Stimulated activated CD4-positive, alpha-beta T cell treated with anti-CD3 and anti-CD28 coated beads, Interleukin-12 subunit alpha, Interleukin-12 subunit beta, amount 100 ng/mL, for 24 hours (primary cell): Measurements from ENCODE around the gene ZCRB1.
"Not testable (repeated sequence)": the region's sequence is repeated elsewhere in the genome, so short reads cannot be mapped to it uniquely, and the experiment has no call there.

ENCODE experiments used
- DNase-seq, 2 experiments: peaks; one replicate each; pipeline ENCODE4 v3.0.0-alpha.2; 2020; ENCODE audit warnings: low read depth in 2 of 2

ZCRB1 gene

DNA sequence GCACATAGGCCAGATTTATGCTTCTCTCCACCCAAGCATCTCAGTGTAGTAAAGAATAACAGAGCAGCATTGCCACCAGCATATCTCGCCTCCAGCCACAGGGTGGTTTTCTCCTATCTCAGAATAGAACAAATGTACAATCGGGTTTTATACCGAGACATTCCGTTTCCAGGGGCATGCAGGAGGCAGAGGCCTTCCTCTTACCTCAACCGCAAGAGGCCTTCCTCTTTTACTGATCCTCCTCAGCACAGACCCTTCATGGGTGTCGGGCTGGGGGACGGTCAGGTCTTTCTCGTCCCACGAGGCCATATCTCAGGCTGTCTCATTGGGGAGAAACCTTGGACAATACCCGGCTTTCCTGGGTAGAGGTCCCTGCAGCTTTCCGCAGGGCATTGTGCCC is 4.2 kb upstream of the ZCRB1 start:
- not testable (repeated sequence) for DNase-seq

DNA sequence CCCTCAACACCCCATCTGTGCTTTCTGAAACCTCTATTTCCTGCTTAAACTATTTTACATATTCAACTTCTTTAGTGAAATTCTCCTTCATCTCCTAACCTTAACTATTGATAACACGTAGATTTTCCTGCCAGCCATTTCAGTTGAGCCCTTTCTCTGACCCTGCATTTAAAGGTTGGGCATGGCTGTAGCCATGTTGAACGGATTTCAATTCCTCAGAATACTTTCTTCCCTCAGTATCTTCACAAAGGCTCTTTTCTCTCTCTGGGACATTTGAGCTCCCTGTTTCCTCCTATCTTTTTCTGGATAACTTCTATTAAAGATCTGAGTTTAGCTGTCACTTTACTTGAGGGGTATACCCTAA is 1.3 kb upstream of the ZCRB1 start:
- DNase-seq = no peak

DNA sequence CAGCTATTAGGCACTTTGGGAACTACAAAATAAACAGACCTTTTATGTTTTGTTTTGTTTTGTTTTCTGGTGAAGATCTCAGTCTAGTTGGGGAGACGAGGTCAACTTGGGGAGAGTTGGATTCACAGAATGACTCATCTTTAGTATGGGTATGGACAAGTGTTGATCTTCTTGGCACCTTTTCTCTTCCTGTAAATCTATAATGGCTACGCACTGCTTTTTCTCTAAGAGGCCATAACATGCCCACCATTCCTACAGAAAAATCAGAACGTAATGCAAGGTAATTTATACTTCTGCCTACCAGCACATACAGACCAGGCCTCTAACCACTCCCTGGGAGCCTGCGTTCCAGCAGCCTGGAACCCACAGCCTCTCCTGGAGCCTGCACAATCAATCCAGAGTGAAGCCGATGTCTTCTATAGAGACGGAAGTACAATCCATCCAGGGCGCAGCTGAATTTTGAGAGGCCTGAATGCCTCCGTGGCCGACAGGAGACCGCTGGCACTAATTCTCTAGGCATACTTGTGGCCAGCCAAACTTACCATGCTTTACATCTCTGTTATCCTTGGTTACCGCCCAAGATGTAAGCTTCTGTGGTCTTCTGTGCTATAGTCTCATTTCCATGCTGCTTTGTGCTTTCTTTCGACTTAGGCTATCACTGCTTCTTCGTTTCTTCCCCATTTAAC is 790 bp upstream of the ZCRB1 start:
- DNase-seq = no peak

DNA sequence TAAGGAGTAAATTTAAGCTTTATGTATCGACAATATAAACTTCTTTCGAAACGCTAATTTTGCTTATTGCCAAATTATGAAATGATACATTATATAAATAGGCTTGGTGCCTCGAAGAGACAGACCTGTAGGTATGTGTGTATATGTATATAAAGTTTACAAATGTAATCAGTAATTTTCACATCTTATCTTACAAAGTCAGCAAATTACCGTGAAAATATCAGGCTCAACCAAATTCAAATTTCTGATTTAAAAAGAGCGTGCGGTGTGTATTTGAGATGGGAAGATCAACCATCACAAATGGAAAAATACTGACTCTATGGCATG is 605 bp downstream of the ZCRB1 start:
- no peak for DNase-seq

DNA sequence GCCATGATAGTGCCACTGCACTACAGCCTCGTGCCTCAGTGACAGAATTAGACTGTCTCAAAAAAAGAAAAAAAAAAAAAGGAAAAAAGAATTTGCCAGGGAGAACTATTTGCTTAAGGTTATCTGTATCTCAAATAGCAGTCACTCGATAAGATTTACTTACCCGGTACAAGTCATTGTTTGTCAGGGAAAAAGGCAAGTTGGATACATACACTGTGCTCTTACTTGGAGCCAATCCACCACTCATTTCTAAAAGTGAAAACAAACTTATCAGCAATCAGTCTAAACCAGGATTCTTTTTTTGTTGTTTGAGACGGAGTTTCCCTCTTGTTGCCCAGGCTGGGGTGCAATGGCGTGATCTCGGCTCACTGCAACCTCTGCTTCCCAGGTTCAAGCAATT is 2.0 kb downstream of the ZCRB1 start:
- no peak for DNase-seq

DNA sequence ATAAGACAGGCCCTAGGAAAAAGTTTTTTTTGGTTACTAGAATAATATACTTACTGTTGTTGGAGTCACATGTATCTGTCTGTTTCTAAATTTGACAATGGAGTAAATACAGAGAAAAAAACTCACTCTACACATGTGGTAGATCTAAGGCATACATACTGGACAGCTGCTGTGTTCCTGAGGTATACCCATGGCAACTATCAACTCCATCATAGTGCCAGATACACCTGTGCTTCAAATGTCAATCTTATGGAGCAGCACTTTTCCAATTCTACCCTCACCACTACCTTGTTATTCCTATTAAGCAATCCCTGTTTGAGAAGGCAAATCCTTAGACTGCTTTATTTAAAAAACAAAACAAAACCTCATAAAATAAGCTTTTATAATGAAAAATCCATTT is 3.3 kb downstream of the ZCRB1 start:
- no peak for DNase-seq

DNA sequence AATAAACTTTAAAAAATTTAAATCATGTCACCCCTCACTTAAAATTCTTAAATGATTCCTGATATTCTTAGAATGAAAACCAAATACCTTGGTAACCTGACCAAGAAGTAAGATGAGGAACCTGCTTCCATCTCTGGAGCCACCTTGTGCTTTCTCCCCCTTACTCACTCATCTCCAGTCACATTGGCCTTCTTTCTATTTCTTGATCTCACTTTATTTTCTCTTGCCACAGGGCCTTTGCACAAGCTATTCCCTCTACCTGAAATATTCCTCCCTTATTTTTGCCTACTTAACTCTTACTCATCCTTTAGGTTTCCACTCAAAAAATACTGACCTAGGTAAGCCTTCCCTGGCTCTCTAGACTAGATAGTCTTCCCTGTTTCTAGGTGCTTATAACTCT is 5.1 kb downstream of the ZCRB1 start:
- no peak for DNase-seq

DNA sequence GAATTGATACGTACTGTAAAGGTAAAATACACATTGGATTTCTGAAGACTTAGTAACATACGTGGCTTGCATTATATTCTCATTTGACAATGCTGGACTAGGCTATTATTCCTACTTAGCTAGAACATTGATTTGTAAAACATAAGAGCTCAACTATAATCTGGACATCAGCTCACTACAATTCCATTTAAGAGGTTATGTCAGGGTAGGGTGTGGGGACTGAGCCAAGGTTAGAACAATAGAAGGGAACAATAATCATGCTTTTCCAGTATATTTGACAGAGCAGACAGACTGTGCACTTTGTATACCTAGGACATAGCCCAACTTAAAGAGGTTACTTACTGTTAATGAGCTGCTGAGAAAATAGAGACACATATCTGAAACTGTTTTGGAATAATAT is 10.8 kb downstream of the ZCRB1 start:
- no peak for DNase-seq

DNA sequence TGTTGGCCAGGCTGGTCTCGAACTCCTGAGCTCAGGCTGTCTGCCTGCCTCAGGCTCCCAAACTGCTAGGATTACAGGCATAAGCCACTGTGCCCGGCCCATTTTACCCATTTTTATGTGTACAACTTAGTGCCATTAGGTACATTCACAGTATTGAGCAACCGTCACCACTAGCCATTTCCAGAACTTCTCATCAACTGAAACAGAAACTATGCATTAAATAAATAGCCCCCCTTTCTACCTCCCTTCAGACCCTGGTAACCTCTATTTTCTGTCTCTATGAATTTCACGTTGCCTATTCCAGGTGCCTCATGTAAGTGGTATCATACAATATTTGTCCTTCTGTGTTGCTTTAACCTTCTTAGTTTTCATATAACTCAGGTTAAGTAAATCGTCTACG is 15.9 kb downstream of the ZCRB1 start:
- DNase-seq = no peak

DNA sequence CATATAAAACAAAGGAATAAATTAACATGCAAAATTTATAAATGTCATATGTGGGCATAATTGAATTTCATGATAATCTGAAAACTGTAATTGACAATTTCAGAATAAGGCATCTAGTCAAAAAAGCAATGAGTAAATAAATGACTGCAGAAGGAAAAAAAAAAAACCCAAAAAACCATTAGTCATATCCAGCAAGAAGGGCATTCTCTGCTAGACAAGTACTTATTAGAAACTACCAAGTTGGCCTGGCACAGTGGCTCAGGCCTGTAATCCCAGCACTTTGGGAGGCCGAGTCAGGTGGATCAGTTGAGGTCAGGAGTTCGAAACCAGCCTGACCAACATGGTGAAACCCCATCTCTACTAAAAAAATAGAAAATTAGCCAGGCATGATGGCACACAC is 17.5 kb downstream of the ZCRB1 start:
- no peak for DNase-seq

DNA sequence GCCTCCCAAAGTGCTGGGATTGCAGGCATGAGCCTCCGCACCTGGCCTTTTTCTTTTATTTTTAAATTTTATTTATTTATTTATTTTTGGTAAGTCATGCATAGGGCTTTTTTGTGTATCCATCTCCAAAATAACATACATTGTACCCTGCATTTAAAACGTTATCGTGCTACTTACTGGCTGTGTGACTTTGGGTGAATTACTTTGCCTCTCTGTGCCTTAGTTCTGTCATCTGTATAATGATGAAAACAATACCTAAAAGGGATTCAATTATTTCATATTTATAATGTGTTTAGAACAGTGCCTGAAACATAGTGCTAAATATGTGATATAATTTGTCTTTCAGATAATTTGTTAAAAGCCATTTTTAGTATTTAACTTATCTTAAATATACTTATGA is 19.6 kb downstream of the ZCRB1 start:
- no peak for DNase-seq

DNA sequence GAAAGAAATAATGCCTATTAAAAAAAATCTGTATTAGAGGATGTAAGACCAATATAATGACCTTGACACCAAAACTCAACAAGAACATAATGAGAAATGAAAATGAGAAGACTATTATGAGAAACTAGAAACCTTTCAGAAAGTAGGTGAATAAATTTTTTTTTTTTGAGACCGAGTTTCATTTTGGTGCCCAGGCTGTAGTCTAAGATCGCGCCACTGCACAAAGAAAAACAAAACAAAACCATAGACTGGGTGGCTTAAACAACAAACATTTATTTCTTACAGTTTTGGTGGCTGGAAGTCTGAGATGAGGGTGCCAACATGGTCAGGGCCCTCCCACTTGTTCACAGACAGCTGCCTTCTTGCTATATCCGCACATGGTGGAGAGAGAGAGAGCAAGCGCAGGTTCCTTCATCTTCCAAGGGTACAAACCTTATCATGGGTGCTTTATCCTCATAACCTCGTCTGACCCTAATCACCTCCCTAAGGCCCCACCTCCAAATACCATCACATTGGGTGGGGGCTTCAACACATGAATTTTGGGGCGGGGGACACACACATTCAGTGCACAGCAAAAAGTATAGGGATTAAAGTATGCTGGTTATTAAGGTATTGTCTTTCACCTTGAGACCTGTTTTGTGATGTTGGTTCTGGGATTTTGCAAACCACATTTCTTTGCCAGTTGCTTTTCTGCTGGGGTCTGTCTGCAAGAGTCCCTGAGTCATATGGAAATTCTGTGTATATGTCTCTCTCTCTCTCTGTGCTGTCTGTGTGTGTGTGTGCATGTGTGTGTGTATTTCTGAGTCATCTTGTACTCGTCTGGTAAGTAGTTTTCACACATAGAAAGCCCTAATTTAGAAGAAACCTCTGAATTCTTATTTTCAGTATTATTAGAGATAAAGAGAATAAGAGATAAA is 26.2 kb downstream of the ZCRB1 start:
- DNase-seq = peak; percentile 39 to 65

DNA sequence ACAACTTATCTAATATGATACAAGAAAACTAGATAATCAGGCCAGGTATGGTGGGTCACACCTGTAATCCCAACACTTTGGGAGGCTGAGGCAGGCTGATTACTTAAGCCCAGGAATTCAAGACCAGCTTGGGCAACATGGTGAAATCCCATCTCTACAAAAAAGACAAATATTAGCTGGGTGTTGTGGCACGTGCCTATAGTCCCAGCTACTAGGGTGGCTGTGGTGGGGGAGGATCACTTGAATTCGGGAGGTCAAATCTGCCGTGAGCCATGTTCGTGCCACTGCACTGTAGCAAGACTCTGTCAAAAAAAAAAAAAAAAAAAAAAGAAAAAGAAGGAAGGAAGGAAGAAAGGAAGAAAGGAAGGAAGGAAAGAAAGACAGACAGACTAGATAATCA is 27.0 kb downstream of the ZCRB1 start:
- DNase-seq = no peak

DNA sequence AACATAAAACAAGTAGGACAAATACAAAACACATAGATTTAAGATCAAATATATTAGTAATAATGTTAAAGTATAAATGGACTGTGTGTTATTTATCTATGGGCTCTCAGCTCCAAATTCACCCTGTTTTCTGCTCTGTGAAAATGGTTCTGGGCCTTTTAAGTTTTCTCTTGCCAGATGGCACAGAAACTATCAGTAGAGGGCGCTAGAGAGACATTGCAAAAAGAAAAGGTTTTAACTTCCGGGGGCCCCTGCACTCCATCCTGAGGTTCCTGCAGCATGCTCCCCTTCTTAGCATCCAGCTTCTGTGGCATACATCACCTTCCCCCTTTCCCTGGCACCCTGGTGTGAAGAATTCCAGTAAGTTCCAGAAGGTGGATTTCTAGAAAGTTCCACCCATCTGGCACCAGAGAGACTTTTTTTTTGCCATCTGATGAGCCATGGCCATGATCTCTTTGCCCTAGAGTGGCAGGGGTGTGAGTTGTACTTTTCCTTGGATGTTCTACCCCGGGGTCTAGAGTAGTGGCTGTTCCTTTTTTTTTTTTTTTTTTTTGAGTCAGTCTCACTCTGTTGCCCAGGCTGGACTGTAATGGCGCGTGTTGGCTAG is 29.3 kb downstream of the ZCRB1 start:
- DNase-seq = no peak

DNA sequence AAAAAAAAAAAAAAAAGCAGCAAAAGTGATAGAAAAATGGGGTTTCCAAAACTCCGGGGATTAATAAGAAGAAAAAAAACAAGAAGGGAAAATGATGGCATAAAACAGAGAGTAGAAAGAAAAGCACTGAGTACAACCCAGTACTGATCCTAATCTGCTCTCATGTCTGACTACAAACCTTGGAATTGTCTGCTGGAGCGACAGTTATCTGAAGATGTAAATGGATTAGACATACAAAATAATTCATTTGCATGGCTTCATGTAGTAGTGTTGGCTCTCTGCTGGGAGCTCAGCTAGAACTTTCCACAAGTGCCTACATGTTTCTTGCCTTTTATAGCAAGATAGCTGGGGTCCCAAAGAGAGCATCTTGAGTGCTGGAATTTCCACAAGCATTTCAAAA is 34.2 kb downstream of the ZCRB1 start:
- DNase-seq = no peak

DNA sequence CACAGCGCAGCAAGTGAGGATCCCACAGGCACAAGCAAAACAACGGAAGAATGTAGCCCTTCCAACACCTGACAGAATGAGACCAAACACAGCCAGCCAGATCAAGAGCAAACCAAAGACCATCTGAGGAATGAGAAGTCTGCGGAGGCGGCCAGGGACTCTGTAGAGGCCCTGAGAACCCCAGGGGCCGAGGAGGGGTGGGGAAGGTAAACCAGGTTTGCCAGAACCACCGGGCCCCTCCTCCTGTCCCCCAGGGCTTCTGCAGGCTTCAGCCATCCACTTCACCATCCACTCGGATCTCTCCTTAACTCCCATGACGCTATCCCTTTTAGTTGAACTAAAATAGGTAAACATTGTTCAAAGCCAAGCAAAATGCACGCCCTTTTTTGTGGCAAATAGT is 37.4 kb downstream of the ZCRB1 start:
- DNase-seq = no peak

DNA sequence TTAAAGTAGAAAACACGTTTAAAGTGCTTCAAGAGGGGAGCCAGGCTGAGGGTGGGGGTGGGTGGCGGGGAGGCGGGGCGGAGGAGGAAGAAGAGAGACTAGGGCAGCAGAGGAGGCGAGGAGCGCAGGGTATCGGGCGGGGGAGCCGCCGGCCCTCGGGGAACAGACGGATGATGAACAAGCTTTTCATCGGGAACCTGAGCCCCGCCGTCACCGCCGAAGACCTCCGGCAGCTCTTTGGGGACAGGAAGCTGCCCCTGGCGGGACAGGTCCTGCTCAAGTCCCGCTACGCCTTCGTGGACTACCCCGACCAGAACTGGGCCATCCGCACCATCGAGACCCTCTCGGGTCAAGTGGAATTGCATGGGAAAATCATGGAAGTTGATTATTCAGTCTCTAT is 39.2 kb downstream of the ZCRB1 start:
- DNase-seq = no peak

DNA sequence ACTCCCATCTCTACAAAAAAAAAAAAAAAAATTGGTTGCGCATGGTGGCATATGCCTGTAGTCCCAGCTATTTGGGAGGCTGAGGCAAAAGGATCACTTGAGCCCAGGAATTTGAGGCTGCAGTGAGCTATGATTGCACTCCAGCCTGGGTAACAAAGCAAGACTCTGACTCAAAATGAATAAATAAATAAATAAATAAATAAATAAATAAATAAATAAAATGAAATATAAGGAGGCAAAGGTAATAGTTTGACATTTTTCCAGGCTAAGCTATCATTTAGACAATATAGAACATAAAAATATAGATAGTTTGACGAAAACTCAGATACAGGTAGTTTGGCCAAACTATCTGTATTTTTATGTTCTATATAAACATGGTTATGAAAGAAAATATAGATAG is 40.5 kb downstream of the ZCRB1 start:
- no peak for DNase-seq

DNA sequence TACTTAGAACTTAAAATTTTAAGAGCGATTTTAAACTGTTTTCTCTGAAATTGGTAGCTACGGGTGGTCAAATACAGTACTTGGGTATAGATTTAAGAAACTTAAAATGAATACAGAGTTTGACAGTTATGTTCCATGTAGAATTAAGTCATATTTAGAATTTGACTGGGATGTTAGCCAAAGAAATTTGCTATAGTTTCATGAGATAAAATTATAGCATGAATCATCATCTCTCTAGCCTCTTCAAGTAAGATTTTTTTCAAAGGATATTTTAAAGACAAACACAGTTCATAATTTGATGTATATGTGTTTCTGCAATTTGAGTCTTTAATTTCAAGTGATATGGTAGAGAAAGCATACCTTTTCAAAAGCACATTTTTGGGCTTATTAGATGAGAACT is 41.0 kb downstream of the ZCRB1 start:
- no peak for DNase-seq

DNA sequence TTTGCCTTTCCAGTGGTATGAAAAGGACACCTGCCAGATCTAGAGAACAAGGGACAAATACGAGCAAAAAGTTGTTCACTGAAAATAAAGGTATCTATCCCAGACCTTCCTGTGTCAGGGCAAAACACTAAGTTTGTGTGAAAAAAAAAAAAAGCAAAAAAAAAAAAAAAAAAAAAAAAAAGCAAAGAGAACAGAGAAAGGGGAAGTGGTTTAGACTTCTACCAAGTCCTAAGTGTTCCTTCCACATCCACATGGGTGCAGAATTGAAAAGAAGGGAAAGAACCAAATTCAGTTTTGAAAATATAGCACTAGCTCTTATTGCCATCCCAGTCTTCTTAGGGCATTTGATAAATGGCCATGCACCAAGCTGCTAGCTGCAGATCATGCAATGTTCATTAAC is 41.7 kb downstream of the ZCRB1 start:
- DNase-seq = no peak

DNA sequence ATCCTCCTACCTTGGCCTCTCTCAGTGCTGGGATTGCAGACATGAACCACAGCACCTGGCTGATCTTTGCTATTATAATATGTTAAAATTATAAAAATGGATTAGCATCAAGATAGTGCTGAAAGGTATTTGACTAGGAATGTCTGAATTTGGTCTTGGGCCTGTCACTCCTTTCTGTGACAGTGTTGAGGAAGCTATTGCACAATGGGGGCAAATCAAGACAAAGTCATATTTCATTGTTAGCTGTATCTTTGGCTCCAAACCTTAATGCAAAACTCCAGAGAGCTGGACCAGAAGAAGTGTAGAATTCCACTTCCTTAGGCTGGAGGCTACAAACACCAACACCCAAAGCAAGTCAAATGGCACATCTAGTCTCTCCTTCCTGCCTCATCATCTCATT is 42.2 kb downstream of the ZCRB1 start:
- DNase-seq = no peak

DNA sequence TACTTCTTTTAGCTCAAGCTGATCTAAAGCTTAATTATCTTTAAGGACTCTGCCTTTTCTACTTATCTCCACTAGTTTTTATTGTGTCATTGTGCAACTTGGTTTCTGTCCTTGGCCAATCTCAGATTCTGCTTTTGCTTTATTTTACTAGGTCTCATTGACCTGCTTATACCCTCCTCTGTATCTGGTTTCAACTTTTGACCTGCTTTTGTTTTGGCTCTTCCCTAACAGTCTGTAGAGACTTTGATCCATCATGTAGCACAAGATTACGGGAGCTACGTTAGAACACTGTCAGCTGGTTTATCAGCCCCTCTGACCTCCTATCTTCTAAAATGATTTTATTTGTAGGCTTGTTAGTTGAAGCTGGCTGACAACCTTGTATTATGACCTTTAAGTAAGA is 43.6 kb downstream of the ZCRB1 start:
- no peak for DNase-seq

DNA sequence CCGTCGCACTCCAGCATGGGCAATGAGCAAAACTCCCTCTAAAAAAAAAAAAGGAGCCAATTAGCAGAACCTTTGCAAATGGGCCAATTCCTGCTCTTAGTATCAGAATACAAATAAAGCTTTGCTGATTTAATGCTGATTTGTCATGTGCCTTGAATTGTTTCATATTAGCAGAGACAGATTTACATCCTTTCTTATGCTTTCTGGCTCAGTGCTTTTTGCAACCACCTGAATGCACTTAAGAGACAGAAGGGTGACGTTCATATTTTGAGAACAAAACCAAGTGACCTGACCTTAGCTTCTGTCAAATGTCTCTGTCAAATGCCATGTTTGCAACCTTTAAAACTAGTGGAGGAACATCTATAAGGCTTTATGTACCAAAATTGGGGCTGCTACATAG is 44.0 kb downstream of the ZCRB1 start:
- DNase-seq = no peak
